Activated CD4-positive, alpha-beta T cell treated with anti-CD3 and anti-CD28 coated beads, Interleukin-2, amount 10 ng/mL, durations not matched to agents 24 days and 14 days (primary cell): ENCODE results near the gene CDR2. TPM values are rescaled to one million over a fixed set of nuclear protein-coding genes. Genes with fewer than 3 reads are reported as not detected.
"Not testable (repeated sequence)": the region's sequence is repeated elsewhere in the genome, so short reads cannot be mapped to it uniquely, and the experiment has no call there.

Experiments used
- DNase-seq: peaks from one replicate; pipeline ENCODE4 v3.0.0; 2022
- H3K27ac Mint-ChIP-seq: one replicate; pipeline ENCODE4 v1.8.0; 2022; ENCODE audit warnings: mild to moderate bottlenecking, mixed read lengths
- H3K27me3 Mint-ChIP-seq: one replicate; pipeline ENCODE4 v1.8.0; 2022; ENCODE audit warnings: mixed read lengths
- H3K36me3 Mint-ChIP-seq: one replicate; pipeline ENCODE4 v1.8.0; 2022; ENCODE audit warnings: low read depth, mild to moderate bottlenecking, mixed read lengths
- H3K4me1 Mint-ChIP-seq: one replicate; pipeline ENCODE4 v1.8.0; 2021; ENCODE audit warnings: mixed read lengths
- H3K4me3 Mint-ChIP-seq: one replicate; pipeline ENCODE4 v1.8.0; 2022; ENCODE audit warnings: mild to moderate bottlenecking, moderate library complexity, mixed read lengths
- H3K9me3 Mint-ChIP-seq: one replicate; pipeline ENCODE4 v1.8.0; 2021; ENCODE audit warnings: mixed read lengths
- intact Hi-C: fragments of 100-400 bp; cut with micrococcal nuclease; formaldehyde crosslinking; loops from one replicate; pipeline ENCODE4 v1.15.1; 2023
- total RNA-seq: library from RNA; stranded (reverse); gene quantifications from 2 replicates; pipeline ENCODE4 v1.2.3, GENCODE V29; 2022

CDR2 gene
- total RNA-seq, 1 donor from 2014 or later: 38.2 TPM

DNA sequence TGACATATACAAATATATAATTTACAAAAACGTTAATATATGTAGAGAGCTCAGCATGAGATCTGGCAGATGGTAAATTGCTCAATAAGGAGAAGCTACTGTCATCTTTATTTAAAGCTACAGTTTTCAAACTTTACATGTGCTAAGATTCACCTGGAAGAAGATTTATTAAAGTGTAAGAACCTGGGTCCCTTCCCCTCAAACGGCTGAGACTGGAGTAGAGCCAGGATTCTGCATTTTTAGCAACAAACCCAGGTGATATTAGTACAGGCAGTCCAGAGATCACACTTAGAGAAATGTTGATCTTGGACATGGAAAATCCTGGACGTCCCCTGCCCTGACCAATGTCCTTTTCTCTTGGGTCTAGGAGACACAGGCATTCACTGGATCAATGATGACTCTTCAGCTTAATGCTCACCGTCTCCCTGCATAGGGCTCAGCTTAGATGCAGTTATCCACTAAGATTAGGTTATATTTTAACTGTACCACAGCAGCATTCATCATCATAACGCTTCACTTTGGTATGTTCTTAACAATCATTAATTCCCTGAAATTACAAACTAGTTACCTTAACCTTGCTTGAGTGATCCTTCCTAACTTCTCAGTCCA is 20.4 kb downstream of the CDR2 start:
- peaks cover 3% of the 10 kb centered on the region for H3K9me3 Mint-ChIP-seq
- DNase-seq: no peak
- peak overlapping the region; percentile 49 for H3K4me3 Mint-ChIP-seq
- H3K27ac Mint-ChIP-seq: peak overlapping the region; percentile 95
- intact Hi-C loops: loop anchor here (1.0 kb wide), 1 partner anchor 20 kb away; the partner anchor contains the start of gene CDR2
- no peaks in the 10 kb centered on the region for H3K27me3 Mint-ChIP-seq
- peaks cover 47% of the 10 kb centered on the region for H3K36me3 Mint-ChIP-seq
- peaks cover 48% of the 10 kb centered on the region for H3K4me1 Mint-ChIP-seq

DNA sequence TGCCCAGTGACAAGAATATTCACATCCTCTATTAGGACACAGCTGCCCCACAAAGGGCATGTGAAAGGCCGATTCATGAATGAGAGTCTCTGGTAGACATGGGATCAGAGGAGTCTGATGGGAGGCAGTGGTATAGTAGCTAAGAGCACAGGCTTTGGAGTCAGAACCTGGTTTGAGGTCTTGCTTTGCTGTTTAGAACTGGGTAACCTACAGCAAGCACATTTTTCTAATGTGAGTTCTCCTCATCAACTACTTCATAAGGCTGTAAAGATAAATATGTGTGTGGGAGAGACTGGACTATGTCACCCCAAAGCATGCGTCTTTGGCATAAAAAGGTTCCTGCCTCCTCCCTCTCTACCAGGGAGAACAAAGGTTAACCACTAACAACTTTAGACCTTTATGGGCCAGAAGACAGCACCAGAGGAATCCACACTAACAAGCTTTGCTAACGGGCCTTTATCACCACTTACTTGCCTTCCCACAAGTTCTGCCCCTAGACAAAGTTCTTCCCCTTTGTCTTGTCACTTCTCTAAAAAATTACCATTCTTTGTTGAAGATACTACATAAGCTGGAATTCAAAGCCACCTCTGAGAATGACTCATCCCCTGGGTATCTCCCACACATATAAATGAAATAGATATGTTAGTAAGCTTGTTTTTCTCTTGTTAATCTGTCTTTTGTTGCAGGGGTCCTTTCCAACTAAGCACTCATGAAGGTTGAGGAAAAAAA is 21.1 kb downstream of the CDR2 start:
- DNase-seq: peak; percentile 75
- Mint-ChIP-seq H3K9me3 (peaks cover 3% of the 10 kb centered on the region), H3K4me1 (peaks cover 43% of the 10 kb centered on the region), H3K27me3 (no peaks in the 10 kb centered on the region), H3K4me3 (peak overlapping the region; percentile 49), H3K27ac (peak overlapping the region; percentile 95), H3K36me3 (peaks cover 53% of the 10 kb centered on the region)
- intact Hi-C loops: loop anchor here (1.0 kb wide), 1 partner anchor 21 kb away; the partner anchor contains the start of gene CDR2

DNA sequence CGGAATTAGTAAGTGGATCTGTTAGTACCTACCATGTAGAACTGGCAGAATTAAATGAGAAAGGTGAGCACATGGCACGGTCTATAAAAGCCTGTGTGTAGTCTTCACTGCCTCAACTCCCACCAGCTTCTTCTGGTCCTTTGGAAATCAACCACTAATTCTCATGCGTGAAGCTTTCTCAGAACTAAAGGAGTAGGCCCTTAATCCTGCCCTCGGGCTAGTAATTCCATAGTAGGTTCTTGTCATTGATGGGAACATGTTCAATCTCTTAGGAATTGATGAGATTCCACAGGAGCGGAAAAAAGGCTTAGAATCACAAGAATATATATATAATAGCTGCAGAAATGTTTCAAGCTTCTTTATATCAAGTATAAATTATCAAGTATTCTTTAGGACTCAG is 21.7 kb downstream of the CDR2 start:
- H3K27me3 Mint-ChIP-seq: no peaks in the 10 kb centered on the region
- peaks cover 3% of the 10 kb centered on the region for H3K9me3 Mint-ChIP-seq
- no peak for DNase-seq
- H3K4me1 Mint-ChIP-seq: peaks cover 38% of the 10 kb centered on the region
- H3K27ac Mint-ChIP-seq: peak overlapping the region; percentile 95
- H3K36me3 Mint-ChIP-seq: peaks cover 55% of the 10 kb centered on the region
- H3K4me3 Mint-ChIP-seq: no peak overlapping the region
- intact Hi-C loops: loop anchor here (1.0 kb wide), 1 partner anchor 22 kb away; the partner anchor contains the start of gene CDR2

DNA sequence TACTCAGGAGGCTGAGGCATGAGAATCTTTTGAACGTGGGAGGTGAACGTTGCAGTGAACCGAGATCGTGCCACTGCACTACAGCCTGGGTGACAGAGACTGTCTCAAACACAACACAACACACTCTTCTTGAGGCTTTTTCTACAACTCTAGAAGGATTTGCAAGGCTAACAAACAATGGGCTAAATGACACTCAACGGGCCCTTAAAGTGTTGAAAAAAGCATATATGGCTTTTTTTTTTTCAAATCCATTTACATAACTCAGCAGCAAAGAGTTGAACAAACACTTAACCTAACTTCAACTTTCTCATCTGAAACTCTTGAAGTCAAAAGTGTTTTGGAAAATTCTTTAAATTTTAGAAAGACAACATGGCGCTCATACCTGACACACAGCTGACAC is 22.3 kb downstream of the CDR2 start:
- Mint-ChIP-seq H3K27ac (peak overlapping the region; percentile 95), H3K9me3 (peaks cover 3% of the 10 kb centered on the region), H3K36me3 (peaks cover 56% of the 10 kb centered on the region), H3K4me3 (no peak overlapping the region), H3K4me1 (peaks cover 34% of the 10 kb centered on the region), H3K27me3 (no peaks in the 10 kb centered on the region)
- intact Hi-C loops: no loop called here
- DNase-seq: no peak

DNA sequence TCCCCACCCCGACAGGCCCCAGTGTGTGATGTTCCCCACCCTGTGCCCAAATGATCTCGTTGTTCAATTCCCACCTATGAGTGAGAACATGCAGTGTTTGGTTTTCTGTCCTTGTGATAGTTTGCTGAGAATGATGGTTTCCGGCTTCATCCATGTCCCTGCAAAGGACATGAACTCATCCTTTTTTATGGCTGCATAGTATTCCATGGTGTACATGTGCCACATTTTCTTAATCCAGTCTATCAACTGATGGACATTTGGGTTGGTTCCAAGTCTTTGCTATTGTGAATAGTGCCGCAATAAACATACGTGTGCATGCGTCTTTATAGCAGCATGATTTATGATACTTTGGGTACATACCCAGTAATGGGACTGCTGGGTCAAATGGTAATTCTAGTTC is 23.4 kb downstream of the CDR2 start:
- DNase-seq, H3K27ac Mint-ChIP-seq, H3K4me3 Mint-ChIP-seq, intact Hi-C loops, H3K27me3 Mint-ChIP-seq, H3K9me3 Mint-ChIP-seq: not testable (repeated sequence)
- peaks cover 66% of the 10 kb centered on the region for H3K36me3 Mint-ChIP-seq
- peaks cover 34% of the 10 kb centered on the region for H3K4me1 Mint-ChIP-seq

DNA sequence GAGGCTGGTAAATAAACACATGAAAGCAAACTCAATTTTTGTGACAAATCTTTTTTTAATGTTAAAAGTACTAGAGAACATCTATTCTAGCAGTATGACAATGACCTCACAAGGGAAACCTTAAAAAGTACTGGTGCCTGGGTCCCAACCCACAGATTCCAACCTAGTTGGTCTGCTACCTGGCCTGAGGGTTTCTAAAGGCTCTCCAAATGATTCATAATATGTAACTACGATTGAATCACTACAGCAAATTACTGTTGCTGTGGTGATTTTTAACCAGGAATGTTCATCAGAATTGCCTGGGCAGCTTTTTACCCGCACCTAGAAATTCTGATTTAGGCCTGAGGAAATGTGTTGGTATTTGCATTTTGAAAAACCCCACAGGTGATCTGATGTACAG is 26.1 kb downstream of the CDR2 start:
- Mint-ChIP-seq H3K27ac (no peak overlapping the region), H3K4me1 (peaks cover 10% of the 10 kb centered on the region), H3K9me3 (no peaks in the 10 kb centered on the region), H3K4me3 (no peak overlapping the region), H3K36me3 (peaks cover 67% of the 10 kb centered on the region), H3K27me3 (no peaks in the 10 kb centered on the region)
- no peak for DNase-seq
- intact Hi-C loops: no loop called here

DNA sequence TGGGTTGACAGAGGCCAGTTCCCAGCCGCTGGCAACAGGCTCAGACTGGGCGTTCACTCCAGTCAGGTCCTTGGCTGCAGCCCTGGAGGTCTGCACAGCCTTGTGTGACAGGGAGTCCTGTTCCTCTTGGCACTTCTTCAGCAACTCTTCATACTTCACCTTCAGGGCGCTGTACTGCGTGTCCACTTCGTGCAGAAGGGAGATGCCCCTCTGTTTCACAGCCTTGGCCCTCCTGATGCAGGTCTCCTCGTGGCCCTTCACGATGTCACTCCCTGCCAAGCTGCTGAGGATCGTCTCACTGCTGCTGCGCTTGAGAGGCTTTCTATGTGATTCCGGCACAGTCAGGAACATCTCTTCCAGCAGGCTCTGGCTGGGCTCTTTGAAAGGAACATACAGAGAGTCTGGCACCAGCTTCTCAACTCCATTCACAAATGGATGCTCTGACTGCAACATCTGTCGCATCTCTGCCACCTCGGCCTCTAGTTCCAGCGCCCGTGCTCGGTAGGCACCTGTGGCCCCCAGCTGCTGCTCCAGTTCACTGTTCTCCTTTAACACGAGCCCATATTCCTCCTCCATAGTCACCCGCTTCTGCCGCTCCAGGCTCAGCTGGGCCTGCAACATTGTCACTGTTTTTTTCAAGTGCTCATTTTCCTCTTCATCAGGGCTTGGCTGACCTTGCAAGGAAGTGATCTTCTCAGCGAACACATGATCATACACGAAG is 27.2 kb downstream of the CDR2 start:
- Mint-ChIP-seq H3K36me3 (peaks cover 72% of the 10 kb centered on the region), H3K27ac (no peak overlapping the region), H3K27me3 (no peaks in the 10 kb centered on the region), H3K4me3 (no peak overlapping the region), H3K9me3 (no peaks in the 10 kb centered on the region), H3K4me1 (peaks cover 9% of the 10 kb centered on the region)
- intact Hi-C loops: no loop called here
- no peak for DNase-seq

DNA sequence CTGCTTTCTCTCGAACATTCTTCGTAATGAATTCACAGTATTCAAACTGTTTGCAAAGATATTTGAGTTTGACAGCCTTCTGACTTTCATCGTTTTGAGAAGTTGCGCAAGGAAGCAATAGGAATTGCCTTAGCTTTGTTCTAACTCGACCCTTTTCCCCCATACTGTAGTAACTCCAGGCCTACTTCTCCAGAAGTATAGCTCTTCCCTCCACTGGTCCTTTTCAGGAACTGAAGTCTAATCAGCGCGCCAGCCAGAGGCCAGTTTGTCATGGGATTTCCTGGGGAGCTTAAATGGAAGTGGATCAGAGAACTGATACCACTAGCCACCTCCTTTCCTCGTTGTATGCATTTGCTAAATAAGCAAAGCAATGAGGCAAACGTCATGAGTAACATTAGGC is 27.9 kb downstream of the CDR2 start:
- intact Hi-C loops: no loop called here
- Mint-ChIP-seq H3K9me3 (no peaks in the 10 kb centered on the region), H3K36me3 (peaks cover 75% of the 10 kb centered on the region), H3K27ac (peak overlapping the region; percentile 23), H3K27me3 (no peaks in the 10 kb centered on the region), H3K4me3 (no peak overlapping the region), H3K4me1 (peaks cover 10% of the 10 kb centered on the region)
- no peak for DNase-seq

DNA sequence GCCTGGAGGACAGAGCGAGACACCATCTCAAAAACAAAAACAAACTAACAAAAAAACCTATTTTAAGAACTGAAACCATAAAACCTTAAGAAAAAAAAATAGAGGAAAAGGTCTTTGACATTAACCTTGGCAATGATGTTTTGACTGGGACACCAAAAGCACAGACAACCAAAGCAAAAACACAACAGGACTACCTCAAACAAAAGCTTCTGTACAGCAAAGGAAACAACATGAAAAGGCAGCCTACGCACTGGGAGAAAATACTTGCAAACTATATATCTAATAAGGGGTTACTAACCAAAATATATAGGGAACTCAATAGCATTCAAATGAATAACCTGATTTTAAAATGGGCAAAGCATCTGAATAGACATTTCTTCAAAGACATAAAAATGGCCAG is 32.3 kb downstream of the CDR2 start:
- DNase-seq: no peak
- Mint-ChIP-seq H3K27me3 (no peaks in the 10 kb centered on the region), H3K36me3 (peaks cover 76% of the 10 kb centered on the region), H3K4me1 (peaks cover 19% of the 10 kb centered on the region), H3K4me3 (no peak overlapping the region), H3K27ac (no peak overlapping the region), H3K9me3 (peaks cover 22% of the 10 kb centered on the region)
- intact Hi-C loops: no loop called here

DNA sequence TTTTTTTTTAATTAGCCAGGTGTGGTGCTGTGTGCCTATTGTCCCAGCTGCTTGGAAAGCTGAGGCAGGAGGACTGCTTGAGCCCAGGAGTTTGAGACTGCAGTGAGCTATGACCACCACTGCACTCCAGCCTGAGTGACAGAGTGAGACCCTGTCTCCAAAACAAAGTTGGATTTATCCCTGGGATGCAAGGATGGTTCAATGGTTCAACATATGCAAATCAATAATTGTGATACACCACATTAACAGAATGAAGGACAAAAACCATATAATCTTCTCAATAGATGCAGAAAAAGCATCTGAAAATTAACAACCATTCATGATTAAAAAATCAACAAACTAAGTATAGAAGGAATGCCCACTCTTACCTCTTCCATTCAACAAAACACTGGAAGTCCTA is 33.5 kb downstream of the CDR2 start:
- no peak overlapping the region for H3K4me3 Mint-ChIP-seq
- H3K36me3 Mint-ChIP-seq: peaks cover 77% of the 10 kb centered on the region
- H3K27me3 Mint-ChIP-seq: no peaks in the 10 kb centered on the region
- peaks cover 29% of the 10 kb centered on the region for H3K9me3 Mint-ChIP-seq
- no peak overlapping the region for H3K27ac Mint-ChIP-seq
- H3K4me1 Mint-ChIP-seq: peaks cover 19% of the 10 kb centered on the region
- no peak for DNase-seq
- intact Hi-C loops: no loop called here

DNA sequence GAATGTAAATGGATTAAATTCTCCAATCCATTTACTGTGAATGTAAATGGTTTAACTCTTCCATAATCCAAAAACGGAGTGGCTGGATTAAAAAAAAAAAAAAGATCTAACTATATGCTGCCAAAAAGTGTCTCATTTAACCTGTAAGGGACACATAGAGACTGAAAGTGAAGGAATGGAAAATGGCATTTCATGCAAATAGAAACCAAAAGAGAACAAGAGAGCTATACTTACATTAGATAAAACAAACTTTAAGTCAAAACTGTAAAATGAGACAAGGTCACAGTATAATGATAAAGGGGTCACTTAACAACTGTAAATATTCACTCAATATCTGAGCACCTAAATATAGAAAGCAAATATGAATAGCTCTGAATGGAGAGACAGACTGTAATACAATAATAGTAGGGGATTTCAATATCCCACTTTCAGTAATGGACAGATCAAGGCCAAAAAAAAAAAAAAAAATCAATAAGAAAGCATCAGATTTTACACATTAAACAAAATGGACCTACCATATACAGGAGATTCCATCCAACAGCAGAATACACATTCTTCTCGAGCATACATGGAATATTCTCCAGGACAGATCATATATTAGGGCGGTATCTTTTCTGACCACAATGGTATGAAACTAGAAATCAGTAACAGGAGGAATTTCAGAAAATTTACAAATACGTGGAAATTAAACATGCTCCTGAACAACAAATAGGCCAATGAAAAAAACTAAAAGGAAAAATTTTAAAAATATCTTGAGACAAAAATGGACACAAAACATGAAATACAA is 36.4 kb downstream of the CDR2 start:
- DNase-seq: no peak
- peaks cover 92% of the 10 kb centered on the region for H3K36me3 Mint-ChIP-seq
- peak overlapping the region; percentile 66 for H3K27ac Mint-ChIP-seq
- peak overlapping the region; percentile 1 for H3K4me3 Mint-ChIP-seq
- H3K27me3 Mint-ChIP-seq: no peaks in the 10 kb centered on the region
- H3K9me3 Mint-ChIP-seq: peaks cover 29% of the 10 kb centered on the region
- H3K4me1 Mint-ChIP-seq: peaks cover 19% of the 10 kb centered on the region
- intact Hi-C loops: loop anchor here (5.0 kb wide), 1 partner anchor 34 kb away; the partner anchor contains the start of gene CDR2

DNA sequence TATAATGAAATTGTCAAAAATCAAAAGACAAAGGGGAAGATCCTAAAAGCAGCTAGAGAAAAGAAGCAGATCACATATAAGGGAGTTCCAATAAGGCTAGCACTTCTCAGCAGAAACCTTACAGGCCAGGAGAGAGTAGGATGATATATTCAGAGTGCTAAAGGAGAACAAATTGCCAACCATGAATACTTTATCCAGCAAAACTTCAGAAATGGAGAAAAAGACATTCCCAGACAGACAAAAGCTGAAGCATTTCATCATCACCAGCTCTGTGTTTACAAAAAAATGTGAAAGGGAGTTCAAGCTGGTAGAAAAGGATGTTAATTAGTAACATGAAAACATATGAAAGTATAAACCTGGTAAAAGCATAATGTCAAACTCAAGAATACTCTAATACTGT is 37.4 kb downstream of the CDR2 start:
- H3K27me3 Mint-ChIP-seq: no peaks in the 10 kb centered on the region
- H3K9me3 Mint-ChIP-seq: peaks cover 29% of the 10 kb centered on the region
- no peak overlapping the region for H3K4me3 Mint-ChIP-seq
- intact Hi-C loops: loop anchor here (5.0 kb wide), 1 partner anchor 35 kb away; the partner anchor contains the start of gene CDR2
- no peak for DNase-seq
- no peak overlapping the region for H3K27ac Mint-ChIP-seq
- peaks cover 11% of the 10 kb centered on the region for H3K4me1 Mint-ChIP-seq
- H3K36me3 Mint-ChIP-seq: peaks cover 90% of the 10 kb centered on the region

DNA sequence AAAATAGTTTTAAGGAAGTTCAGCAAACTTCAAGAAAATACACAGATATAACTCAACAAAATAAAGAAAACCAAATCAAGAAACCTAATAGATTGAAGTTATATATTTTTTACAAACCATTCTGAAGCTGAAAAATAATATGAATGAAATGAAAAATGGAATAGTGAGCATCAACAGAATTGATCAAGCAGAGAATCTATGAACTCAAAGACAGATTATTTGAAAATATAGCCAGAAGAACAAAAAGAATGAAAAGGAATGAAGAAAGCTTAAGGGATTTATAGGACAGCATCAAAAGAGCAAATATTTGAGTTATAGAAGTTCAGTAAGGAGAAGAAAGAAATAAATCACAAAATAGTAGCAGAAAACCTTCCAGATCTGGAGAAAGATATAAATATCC is 37.8 kb downstream of the CDR2 start:
- H3K27ac Mint-ChIP-seq: no peak overlapping the region
- no peak overlapping the region for H3K4me3 Mint-ChIP-seq
- H3K27me3 Mint-ChIP-seq: no peaks in the 10 kb centered on the region
- peaks cover 9% of the 10 kb centered on the region for H3K4me1 Mint-ChIP-seq
- peaks cover 29% of the 10 kb centered on the region for H3K9me3 Mint-ChIP-seq
- DNase-seq: no peak
- intact Hi-C loops: loop anchor here (5.0 kb wide), 1 partner anchor 36 kb away; the partner anchor contains the start of gene CDR2
- H3K36me3 Mint-ChIP-seq: peaks cover 90% of the 10 kb centered on the region
